CD4-positive, alpha-beta T cell (primary cell): Measurements from ENCODE around the gene SUPT5H. TPM values are rescaled to one million over a fixed set of nuclear protein-coding genes. Genes with fewer than 3 reads are reported as not detected.

Experiments
- ATAC-seq: fragments of 200-7000 bp; cut with Tn5 transposase; one replicate; pipeline ENCODE4 v1.10.0; 2022; ENCODE audit warnings: mild to moderate bottlenecking; ENCODE audit not compliant: poor library complexity
- CTCF ChIA-PET: fragments of 350-600 bp; sonication (Branson Sonifier 250); formaldehyde crosslinking; loops from one replicate; lab custom pipeline; 2021; ENCODE audit warnings: antibody characterized with exemption, inconsistent platforms; lab: Charles Lee
- POLR2A ChIA-PET: fragments of 350-600 bp; sonication (Branson Sonifier 250); formaldehyde crosslinking; loops from one replicate; lab custom pipeline; 2021; ENCODE audit warnings: antibody characterized with exemption, inconsistent platforms; lab: Charles Lee
- DNase-seq, 14 experiments: peaks; one replicate each; pipeline ENCODE4 v3.0.0-alpha.2; 2013 to 2020; ENCODE audit warnings: mixed read lengths in 2 of 14
- H3K27ac ChIP-seq, 2 donors: one replicate each; pipeline versions ENCODE4 v1.5.1 to v1.7.0; 2013; ENCODE audit warnings: low read length in 2 of 2, low read depth in 1 of 2, mild to moderate bottlenecking in 1 of 2
- H3K27me3 ChIP-seq, 2 experiments: 1 replicate in 1 of 2; 2 replicates in 1 of 2; pipeline versions ENCODE4 v1.6.1 to v1.7.0; 2013; ENCODE audit warnings: low read length in 2 of 2, control low read depth in 1 of 2, mild to moderate bottlenecking in 1 of 2, moderate library complexity in 1 of 2; ENCODE audit not compliant: insufficient read depth in 2 of 2, control insufficient read depth in 1 of 2
- H3K36me3 ChIP-seq: one replicate; pipeline ENCODE4 v1.6.1; 2013; ENCODE audit warnings: low read length, control low read depth; ENCODE audit not compliant: insufficient read depth
- H3K4me1 ChIP-seq: one replicate; pipeline ENCODE4 v1.6.1; 2013; ENCODE audit warnings: low read length, control low read depth; ENCODE audit not compliant: insufficient read depth
- H3K4me3 ChIP-seq: one replicate; pipeline ENCODE4 v1.5.1; 2013; ENCODE audit warnings: mild to moderate bottlenecking, low read length, moderate library complexity
- H3K9me3 ChIP-seq, 2 experiments: 1 replicate in 1 of 2; 2 replicates in 1 of 2; pipeline versions ENCODE4 v1.6.1 to v1.7.0; 2013; ENCODE audit warnings: low read length in 2 of 2, mild to moderate bottlenecking in 2 of 2, control low read depth in 1 of 2, moderate library complexity in 1 of 2; ENCODE audit not compliant: control insufficient read depth in 1 of 2, insufficient read depth in 1 of 2
- H3K27ac Mint-ChIP-seq: one replicate; pipeline ENCODE4 v1.8.0; 2020; ENCODE audit warnings: mixed read lengths
- H3K27me3 Mint-ChIP-seq: one replicate; pipeline ENCODE4 v1.8.0; 2021; ENCODE audit warnings: mixed read lengths
- H3K36me3 Mint-ChIP-seq: one replicate; pipeline ENCODE4 v1.8.0; 2021; ENCODE audit warnings: low read depth, mixed read lengths
- H3K4me1 Mint-ChIP-seq: one replicate; pipeline ENCODE4 v1.8.0; 2021; ENCODE audit warnings: low read depth, mixed read lengths
- H3K4me3 Mint-ChIP-seq: one replicate; pipeline ENCODE4 v1.8.0; 2020; ENCODE audit warnings: mild to moderate bottlenecking, mixed read lengths
- H3K9me3 Mint-ChIP-seq: one replicate; pipeline ENCODE4 v1.8.0; 2020; ENCODE audit warnings: mixed read lengths
- CTCF ChIP-seq: fragments of 200-600 bp; IDR thresholded peaks from one replicate; pipeline ENCODE4 v1.8.0; 2022; ENCODE audit warnings: antibody characterized with exemption, mild to moderate bottlenecking
- intact Hi-C, 2 experiments: fragments of 100-400 bp; cut with DNase I in 1 of 2; cut with micrococcal nuclease in 1 of 2; formaldehyde crosslinking; loops; one replicate each; pipeline versions ENCODE4 v1.15.1 to v1.9.0; 2023 to 2025; cut with DNase I, micrococcal nuclease
- polyA plus RNA-seq, 2 donors: library from polyadenylated mRNA; unstranded; fragments of 120-200 nt; gene quantifications; one replicate each; pipeline ENCODE4 v1.2.1, GENCODE V29; 2013
- total RNA-seq, 174 experiments: library from RNA in 2 of 174; stranded (reverse) in 2 of 174; gene quantifications; one replicate each; pipeline ENCODE4 v1.2.3 and lab custom pipeline; 2021 to 2026

SUPT5H gene
- total RNA-seq: 100 to 1,000 TPM; 322 to 333 TPM
- polyA plus RNA-seq (2013, experiment 1 of 2): 88.6 TPM
- polyA plus RNA-seq (2013, experiment 2 of 2): 128 TPM
- 175 to 351 (median 239) reads per million in 172 experiments for total RNA-seq (lab: John Stamatoyannopoulos, UW)

- Histone ChIP-seq H3K4me3 (peak within 1 kb of the TSS; percentile 99), H3K27ac (peak within 1 kb of the TSS; percentile 89 to 94), H3K4me1 (peaks cover 54% of the 10 kb centered on the region), H3K36me3 (peaks cover 16% of the 10 kb centered on the region), H3K9me3 (no peaks in the 10 kb centered on the region), H3K27me3 (no peaks in the 10 kb centered on the region)
- peak; percentile 93 for ATAC-seq
- DNase-seq: peak; percentile 94 to 100 (median 97)
- peaks cover 31% of the 10 kb centered on the region for H3K36me3 Mint-ChIP-seq
- intact Hi-C loops: loop anchor here (1.0 to 10.0 kb wide), 7 partner anchors 9 to 749 kb away; partner anchors contain the start of genes MED29 (in 2 of the 2), PAF1 (in 2 of the 2), TIMM50 (in 2 of the 2) and MAP3K10 (in 1 of the 2)
- H3K27me3 Mint-ChIP-seq: no peaks in the 10 kb centered on the region
- ChIA-PET POLR2A (interaction anchor here (0.5 to 3.9 kb wide), 25 partner anchors 12 to 834 kb away, joined by 3 to 163 read pairs (median 6); partner anchors contain the start of genes DYRK1B, EID2B, FBL and GMFG), CTCF (interaction anchor here (0.6 to 2.5 kb wide), 5 partner anchors 10 to 55 kb away, joined by 3 to 12 read pairs (median 5); partner anchors contain the start of genes MED29, PAF1, PLEKHG2 and RPS16)
- H3K27ac Mint-ChIP-seq: peak within 1 kb of the TSS; percentile 91
- TF ChIP-seq CTCF: no peak
- peaks cover 56% of the 10 kb centered on the region for H3K4me1 Mint-ChIP-seq
- H3K9me3 Mint-ChIP-seq: no peaks in the 10 kb centered on the region
- H3K4me3 Mint-ChIP-seq: peak within 1 kb of the TSS; percentile 98
Measured at GRCh38 chr19:39445196-39446111, at the start of gene SUPT5H. Gene SUPT5H (plus strand): TSS chr19:39445582. CDS start chr19:39445891, 309 bp downstream.

DNA sequence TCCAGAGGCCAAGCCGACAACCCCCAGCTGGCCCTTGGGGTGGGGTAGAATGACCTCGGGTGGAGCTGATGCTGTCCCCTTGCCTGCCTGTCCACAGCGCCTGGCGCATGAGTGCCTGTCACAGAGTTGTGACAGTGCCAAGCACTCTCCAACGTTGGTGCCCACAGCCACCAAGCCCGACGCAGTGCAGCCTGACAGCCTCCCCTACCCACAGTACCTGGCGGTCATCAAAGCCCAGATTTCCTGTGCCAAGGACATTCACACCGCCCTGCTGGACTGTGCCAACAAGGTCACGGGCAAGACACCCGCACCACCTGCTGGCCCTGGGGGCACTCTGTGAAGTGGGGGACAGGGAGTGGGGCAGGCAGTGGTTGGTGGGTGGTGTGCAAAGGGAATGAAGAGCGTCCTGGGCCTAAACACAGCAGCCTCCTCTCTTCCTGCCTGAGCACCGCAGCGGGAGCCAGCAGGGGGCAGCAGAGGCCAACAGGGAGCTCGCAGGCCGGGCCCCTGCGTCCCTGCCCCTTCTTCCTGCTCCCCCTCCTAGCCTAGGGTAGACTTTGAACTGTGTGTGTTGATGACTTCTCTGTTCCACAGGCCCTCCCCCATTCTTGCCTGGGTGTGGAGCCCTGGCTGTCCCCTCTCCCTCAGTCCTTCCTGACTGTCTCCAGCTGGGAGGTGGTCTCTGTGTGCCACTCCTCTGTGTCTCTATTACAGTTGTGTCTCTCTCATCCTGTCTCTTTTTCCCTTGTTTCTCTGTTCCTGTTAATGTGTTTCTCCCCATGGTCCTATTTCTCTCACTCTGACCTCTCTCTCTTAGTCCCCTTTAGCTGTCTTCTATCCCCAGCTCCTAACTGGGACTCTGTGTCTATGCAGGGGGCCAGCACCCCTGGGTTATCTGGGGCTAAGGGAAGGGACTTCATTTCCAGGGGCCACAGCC, 47.8 kb upstream of the SUPT5H start:
- H3K27ac Mint-ChIP-seq: peak overlapping the region; percentile 98
- peaks cover 68% of the 10 kb centered on the region for H3K4me1 ChIP-seq
- ATAC-seq: peak; percentile 43

More for the DNA sequence above, 47.8 kb upstream of the SUPT5H start:
- peak; percentile 91 for TF ChIP-seq CTCF
- CTCF ChIA-PET: interaction anchor here (0.9 to 4.2 kb wide), 13 partner anchors 10 to 135 kb away, joined by 3 to 102 read pairs (median 6); partner anchors contain the start of genes EID2B, GMFG, PLEKHG2 and RPS16
- DNase-seq: peak; percentile 87 to 98 (median 94)
- Histone ChIP-seq H3K27ac (peak overlapping the region; percentile 90 to 100), H3K27me3 (no peaks in the 10 kb centered on the region), H3K36me3 (peaks cover 41% of the 10 kb centered on the region), H3K9me3 (no peaks in the 10 kb centered on the region), H3K4me3 (peak overlapping the region; percentile 31)
- Mint-ChIP-seq H3K4me3 (peak overlapping the region; percentile 63), H3K36me3 (peaks cover 53% of the 10 kb centered on the region), H3K9me3 (no peaks in the 10 kb centered on the region), H3K4me1 (peaks cover 54% of the 10 kb centered on the region), H3K27me3 (no peaks in the 10 kb centered on the region)
- POLR2A ChIA-PET: interaction anchor here (0.8 to 5.3 kb wide), 9 partner anchors 10 to 105 kb away, joined by 3 to 126 read pairs (median 5); partner anchors contain the start of genes GMFG, PLEKHG2, RPS16 and SAMD4B
- intact Hi-C loops: loop anchor here (1.0 to 5.0 kb wide), 4 partner anchors 14 to 275 kb away; partner anchors contain the start of genes EID2B (in 1 of the 2) and PLEKHG2 (in 1 of the 2)
